ENCODE measurements around the gene FLOT1. TPM values are rescaled to one million over a fixed set of nuclear protein-coding genes. Genes with fewer than 3 reads are reported as not detected.
"Not testable (repeated sequence)": the region's sequence is repeated elsewhere in the genome, so short reads cannot be mapped to it uniquely, and the experiment has no call there.

Gene FLOT1
- polyA plus RNA-seq, 1 donor (not counting 4 experiments of a cell fraction or from before 2014, with no cell fraction given): 21.6 TPM

GRCh38 chr6:30722280-30723112, 20.0 kb downstream of the FLOT1 start:
- peak overlapping the region; percentile 6 for H3K27ac ChIP-seq (ENCODE audit: control insufficient read depth, insufficient read depth, low read length)
- FAIRE-seq: no peak

GRCh38 chr6:30722025-30722279, 20.5 kb downstream of the FLOT1 start:
- DNase-seq (ENCODE audit: low read depth, low spot score); H3K9me1 ChIP-seq (ENCODE audit: control insufficient read depth, extremely low read depth, insufficient read depth, low read length); FAIRE-seq; H2AFZ ChIP-seq (ENCODE audit: control insufficient read depth, low read length); H3K27me3 ChIP-seq (ENCODE audit: control insufficient read depth, extremely low read depth, insufficient read depth, low read length); H3K9me3 ChIP-seq (ENCODE audit: control insufficient read depth, low read depth, low read length); dilution Hi-C loops (cut with MboI; ENCODE audit: extremely low pct_ligation_motif_present, low sequenced_read_pairs): not testable (repeated sequence)
- Histone ChIP-seq H3K27ac (ENCODE audit: control insufficient read depth, insufficient read depth, low read length) (peak overlapping the region; percentile 81), H3K4me3 (ENCODE audit: control insufficient read depth in 2 of 3, extremely low read depth in 1 of 3, insufficient read depth in 2 of 3, low read depth in 1 of 3, low read length in 3 of 3) (peak overlapping the region; percentile 84 to 93 (median 89)), H3K4me2 (ENCODE audit: control insufficient read depth, extremely low read depth, insufficient read depth, low read depth, low read length) (peak overlapping the region; percentile 88), H4K20me1 (ENCODE audit: control insufficient read depth, extremely low read depth, insufficient read depth, low read length) (peaks cover 31% of the 10 kb centered on the region), H3K9ac (ENCODE audit: control insufficient read depth, extremely low read depth, insufficient read depth, low read length) (peak overlapping the region; percentile 93), H3K4me1 (ENCODE audit: control insufficient read depth, extremely low read depth, insufficient read depth, low read length) (peaks cover 25% of the 10 kb centered on the region), H3K36me3 (ENCODE audit: control insufficient read depth in 2 of 2, extremely low read depth in 1 of 2, insufficient read depth in 2 of 2, low read length in 2 of 2) (peaks cover 13 to 21% of the 10 kb centered on the region in 2 experiments), H3K79me2 (ENCODE audit: control insufficient read depth, insufficient read depth, low read length) (peaks cover 48% of the 10 kb centered on the region)

More at GRCh38 chr6:30722280-30723112, 20.0 kb downstream of the FLOT1 start:
- Histone ChIP-seq H2AFZ (ENCODE audit: control insufficient read depth, low read length) (no peak overlapping the region), H3K36me3 (ENCODE audit: control insufficient read depth in 2 of 2, extremely low read depth in 1 of 2, insufficient read depth in 2 of 2, low read length in 2 of 2) (peaks cover 13 to 21% of the 10 kb centered on the region in 2 experiments), H3K4me2 (ENCODE audit: control insufficient read depth, extremely low read depth, insufficient read depth, low read depth, low read length) (peak overlapping the region; percentile 88), H3K9me3 (ENCODE audit: control insufficient read depth, low read depth, low read length) (no peaks in the 10 kb centered on the region), H3K4me3 (ENCODE audit: control insufficient read depth in 2 of 3, extremely low read depth in 1 of 3, insufficient read depth in 2 of 3, low read depth in 1 of 3, low read length in 3 of 3) (peak overlapping the region; percentile 84 to 93 (median 89)), H4K20me1 (ENCODE audit: control insufficient read depth, extremely low read depth, insufficient read depth, low read length) (peaks cover 31% of the 10 kb centered on the region), H3K9me1 (ENCODE audit: control insufficient read depth, extremely low read depth, insufficient read depth, low read length) (no peaks in the 10 kb centered on the region), H3K27me3 (ENCODE audit: control insufficient read depth, extremely low read depth, insufficient read depth, low read length) (no peaks in the 10 kb centered on the region), H3K79me2 (ENCODE audit: control insufficient read depth, insufficient read depth, low read length) (peaks cover 48% of the 10 kb centered on the region), H3K9ac (ENCODE audit: control insufficient read depth, extremely low read depth, insufficient read depth, low read length) (peak overlapping the region; percentile 93), H3K4me1 (ENCODE audit: control insufficient read depth, extremely low read depth, insufficient read depth, low read length) (peaks cover 25% of the 10 kb centered on the region)
- TF ChIP-seq, protein P1, sequence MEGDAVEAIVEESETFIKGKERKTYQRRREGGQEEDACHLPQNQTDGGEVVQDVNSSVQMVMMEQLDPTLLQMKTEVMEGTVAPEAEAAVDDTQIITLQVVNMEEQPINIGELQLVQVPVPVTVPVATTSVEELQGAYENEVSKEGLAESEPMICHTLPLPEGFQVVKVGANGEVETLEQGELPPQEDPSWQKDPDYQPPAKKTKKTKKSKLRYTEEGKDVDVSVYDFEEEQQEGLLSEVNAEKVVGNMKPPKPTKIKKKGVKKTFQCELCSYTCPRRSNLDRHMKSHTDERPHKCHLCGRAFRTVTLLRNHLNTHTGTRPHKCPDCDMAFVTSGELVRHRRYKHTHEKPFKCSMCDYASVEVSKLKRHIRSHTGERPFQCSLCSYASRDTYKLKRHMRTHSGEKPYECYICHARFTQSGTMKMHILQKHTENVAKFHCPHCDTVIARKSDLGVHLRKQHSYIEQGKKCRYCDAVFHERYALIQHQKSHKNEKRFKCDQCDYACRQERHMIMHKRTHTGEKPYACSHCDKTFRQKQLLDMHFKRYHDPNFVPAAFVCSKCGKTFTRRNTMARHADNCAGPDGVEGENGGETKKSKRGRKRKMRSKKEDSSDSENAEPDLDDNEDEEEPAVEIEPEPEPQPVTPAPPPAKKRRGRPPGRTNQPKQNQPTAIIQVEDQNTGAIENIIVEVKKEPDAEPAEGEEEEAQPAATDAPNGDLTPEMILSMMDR (optimal IDR thresholded peaks at IDR 0.05 in 1 of 3, IDR thresholded peaks at IDR 0.05 in 1 of 3, conservative IDR thresholded peaks at IDR 0.05 in 1 of 3; ENCODE audit: extremely low read depth in 1 of 3, insufficient read depth in 2 of 3, low read length in 3 of 3): peak; percentile 87 to 96 (median 87)
- TF ChIP-seq EZH2 (IDR thresholded peaks at IDR 0.05; ENCODE audit: low read length): no peak
- DNase-seq (ENCODE audit: low read depth, low spot score): no peak
- dilution Hi-C loops (cut with MboI; ENCODE audit: extremely low pct_ligation_motif_present, low sequenced_read_pairs): no loop called here

Data from keratinocyte (primary cell).